ENCODE measurements around the gene CNN2. TPM values are rescaled to one million over a fixed set of nuclear protein-coding genes. Genes with fewer than 3 reads are reported as not detected.
A peak's percentile ranks its signal among the peaks of the same experiment; 100 is the strongest.

CNN2 gene
- total and polyA plus RNA-seq, 8 donors, result 133 to 259 (median 180) TPM

DNA sequence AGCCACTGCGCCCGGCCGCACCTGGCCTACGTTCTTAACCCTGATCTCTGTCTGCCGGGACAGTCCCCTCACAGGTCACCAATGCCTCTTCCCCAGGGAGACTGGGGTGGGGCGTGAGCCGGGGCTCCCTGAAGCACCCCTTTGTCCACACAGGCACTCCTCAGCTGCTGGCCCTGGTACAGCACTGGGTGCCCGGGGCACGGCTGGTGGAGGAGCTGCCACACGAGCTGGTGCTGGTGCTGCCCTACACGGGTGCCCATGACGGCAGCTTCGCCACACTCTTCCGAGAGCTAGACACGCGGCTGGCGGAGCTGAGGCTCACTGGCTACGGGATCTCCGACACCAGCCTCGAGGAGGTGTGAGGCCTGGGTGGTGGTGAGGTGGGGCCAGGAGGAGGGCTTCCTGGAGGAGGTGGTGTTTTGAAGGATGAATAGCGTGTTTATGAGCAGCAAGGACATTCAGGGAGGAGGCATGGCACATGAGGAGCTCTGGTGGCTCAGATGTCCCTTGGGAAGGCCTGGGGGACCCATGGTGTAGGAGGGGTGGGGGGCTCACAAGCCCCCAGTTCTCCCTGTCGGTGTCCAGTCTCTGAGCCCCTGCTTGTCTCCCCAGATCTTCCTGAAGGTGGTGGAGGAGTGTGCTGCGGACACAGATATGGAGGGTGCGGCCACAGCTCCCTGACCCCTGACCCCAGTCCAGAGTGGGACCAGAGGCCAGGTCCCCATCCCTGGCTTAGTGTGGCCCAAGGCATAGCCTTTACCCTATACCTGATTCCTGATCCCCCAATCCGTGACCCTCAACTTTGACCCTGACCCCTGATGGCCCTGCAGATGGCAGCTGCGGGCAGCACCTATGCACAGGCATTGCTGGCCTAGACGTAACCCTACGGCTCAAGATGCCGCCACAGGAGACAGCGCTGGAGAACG, 27.0 kb downstream of the CNN2 start:
- no peak for TF ChIP-seq CTCF (IDR thresholded peaks at IDR 0.05)
- intact Hi-C loops (cut with DNase I), result no loop called here
- H3K4me1 ChIP-seq, result no peaks in the 10 kb centered on the region
- DNase-seq (peak in 1 of 4 donors; percentile 58), ATAC-seq (no peak)
- H3K9me3 ChIP-seq, result peaks cover 0 to 23% of the 10 kb centered on the region in 2 donors
- no peak overlapping the region for H3K4me3 ChIP-seq
- H3K36me3 ChIP-seq, result peaks cover 0 to 50% of the 10 kb centered on the region in 2 donors
- H3K27me3 ChIP-seq, result no peaks in the 10 kb centered on the region
- H3K27ac ChIP-seq, result no peak overlapping the region

DNA sequence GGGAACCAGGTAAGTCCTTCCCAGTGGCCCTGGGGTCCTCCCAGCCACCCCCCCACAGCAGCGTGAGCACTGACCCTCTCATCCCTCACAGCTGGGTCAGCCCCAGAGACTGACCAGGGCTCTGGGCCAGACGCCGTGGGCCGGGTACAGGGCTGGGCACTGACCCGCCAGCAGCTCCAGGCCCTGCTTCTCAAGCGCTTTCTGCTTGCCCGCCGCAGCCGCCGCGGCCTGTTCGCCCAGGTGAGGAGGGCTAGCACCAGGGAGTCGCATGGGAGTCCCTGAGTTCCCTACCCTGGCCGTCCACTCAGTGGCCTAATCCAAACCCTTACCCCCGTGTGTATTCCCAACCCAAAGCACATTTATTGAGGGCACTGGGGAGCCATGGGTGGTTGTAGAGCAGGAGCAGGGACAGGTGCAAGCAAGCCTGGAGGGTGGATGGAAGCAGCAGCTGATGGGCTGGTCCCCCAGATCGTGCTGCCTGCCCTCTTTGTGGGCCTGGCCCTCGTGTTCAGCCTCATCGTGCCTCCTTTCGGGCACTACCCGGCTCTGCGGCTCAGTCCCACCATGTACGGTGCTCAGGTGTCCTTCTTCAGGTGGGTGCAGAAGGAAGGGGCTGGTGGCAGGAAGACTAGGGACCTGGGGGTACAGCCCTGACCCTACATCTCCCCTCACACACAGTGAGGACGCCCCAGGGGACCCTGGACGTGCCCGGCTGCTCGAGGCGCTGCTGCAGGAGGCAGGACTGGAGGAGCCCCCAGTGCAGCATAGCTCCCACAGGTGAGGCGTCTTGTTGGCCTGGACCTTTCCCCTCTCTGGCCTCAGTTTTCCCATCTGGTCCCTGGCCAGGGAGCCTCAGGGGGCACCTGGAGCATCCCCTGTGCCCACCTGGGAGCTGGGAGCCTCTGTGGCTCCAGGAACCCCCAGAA, 28.0 kb downstream of the CNN2 start:
- TF ChIP-seq CTCF (IDR thresholded peaks at IDR 0.05), result no peak
- Histone ChIP-seq H3K27me3 (no peaks in the 10 kb centered on the region), H3K36me3 (peaks cover 0 to 56% of the 10 kb centered on the region in 2 donors), H3K4me1 (no peaks in the 10 kb centered on the region), H3K27ac (no peak overlapping the region), H3K4me3 (no peak overlapping the region), H3K9me3 (peaks cover 0 to 31% of the 10 kb centered on the region in 2 donors)
- DNase-seq (peak in 1 of 4 donors; percentile 61), ATAC-seq (no peak)
- intact Hi-C loops (cut with DNase I), result no loop called here

DNA sequence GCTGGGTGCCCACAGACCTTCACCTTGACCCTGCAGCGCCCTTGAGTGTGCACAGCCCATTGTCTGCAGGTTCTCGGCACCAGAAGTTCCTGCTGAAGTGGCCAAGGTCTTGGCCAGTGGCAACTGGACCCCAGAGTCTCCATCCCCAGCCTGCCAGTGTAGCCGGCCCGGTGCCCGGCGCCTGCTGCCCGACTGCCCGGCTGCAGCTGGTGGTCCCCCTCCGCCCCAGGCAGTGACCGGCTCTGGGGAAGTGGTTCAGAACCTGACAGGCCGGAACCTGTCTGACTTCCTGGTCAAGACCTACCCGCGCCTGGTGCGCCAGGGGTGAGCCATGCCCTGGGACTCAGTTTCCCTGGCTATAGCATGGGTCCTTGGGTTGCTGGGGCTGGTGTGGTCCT, 28.6 kb downstream of the CNN2 start:
- peaks cover 0 to 31% of the 10 kb centered on the region in 2 donors for H3K9me3 ChIP-seq
- no peak for ATAC-seq
- H3K27ac ChIP-seq, result no peak overlapping the region
- H3K36me3 ChIP-seq, result peaks cover 0 to 61% of the 10 kb centered on the region in 2 donors
- peak in 1 of 4 donors; percentile 61 for DNase-seq
- H3K27me3 ChIP-seq, result no peaks in the 10 kb centered on the region
- TF ChIP-seq CTCF (IDR thresholded peaks at IDR 0.05), result no peak
- H3K4me1 ChIP-seq, result no peaks in the 10 kb centered on the region
- intact Hi-C loops (cut with DNase I), result no loop called here
- no peak overlapping the region for H3K4me3 ChIP-seq

DNA sequence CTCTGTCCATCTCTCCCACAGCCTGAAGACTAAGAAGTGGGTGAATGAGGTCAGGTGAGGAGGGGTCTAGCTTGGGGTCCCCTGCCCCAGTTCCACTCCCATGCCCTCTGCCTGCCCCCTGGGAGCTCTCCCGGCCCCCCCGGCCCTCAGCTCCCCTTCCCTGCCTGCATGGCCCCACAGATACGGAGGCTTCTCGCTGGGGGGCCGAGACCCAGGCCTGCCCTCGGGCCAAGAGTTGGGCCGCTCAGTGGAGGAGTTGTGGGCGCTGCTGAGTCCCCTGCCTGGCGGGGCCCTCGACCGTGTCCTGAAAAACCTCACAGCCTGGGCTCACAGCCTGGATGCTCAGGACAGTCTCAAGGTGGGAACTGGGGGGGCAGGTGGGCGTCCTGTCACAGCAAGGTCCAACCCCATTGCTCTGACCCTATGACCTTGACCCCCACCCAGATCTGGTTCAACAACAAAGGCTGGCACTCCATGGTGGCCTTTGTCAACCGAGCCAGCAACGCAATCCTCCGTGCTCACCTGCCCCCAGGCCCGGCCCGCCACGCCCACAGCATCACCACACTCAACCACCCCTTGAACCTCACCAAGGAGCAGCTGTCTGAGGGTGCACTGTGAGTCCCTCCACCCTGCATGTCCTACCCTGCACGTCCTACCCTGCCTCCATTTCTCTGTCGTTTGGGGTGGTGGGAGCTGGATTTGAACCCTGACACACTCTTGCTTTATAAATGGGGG, 29.6 kb downstream of the CNN2 start:
- intact Hi-C loops (cut with DNase I), result no loop called here
- peaks cover 0 to 61% of the 10 kb centered on the region in 2 donors for H3K36me3 ChIP-seq
- H3K4me3 ChIP-seq, result no peak overlapping the region
- H3K27me3 ChIP-seq, result no peaks in the 10 kb centered on the region
- DNase-seq, result no peak
- H3K27ac ChIP-seq, result no peak overlapping the region
- no peak for ATAC-seq
- H3K4me1 ChIP-seq, result no peaks in the 10 kb centered on the region
- H3K9me3 ChIP-seq, result peaks cover 0 to 31% of the 10 kb centered on the region in 2 donors
- no peak for TF ChIP-seq CTCF (IDR thresholded peaks at IDR 0.05)

Measured in left lung (tissue), 10 donors.